ENCODE measurements around the gene GLI2. TPM values are rescaled to one million over a fixed set of nuclear protein-coding genes. Genes with fewer than 3 reads are reported as not detected.

The GLI2 gene
- total and polyA plus RNA-seq, 2 of the 13 experiments (the other 11 are each of a cell fraction or from before 2014, with no cell fraction given), result not detected

GRCh38 chr2:120702061-120702460 lies 33.6 kb upstream of the GLI2 start:
- Histone ChIP-seq H3K79me2 (ENCODE audit: insufficient read depth, low read length) (no peaks in the 10 kb centered on the region), H3K27ac (ENCODE audit: extremely low read length, insufficient read depth, low read length) (no peak overlapping the region), H3K4me2 (ENCODE audit: low read depth, low read length) (no peak overlapping the region), H2AFZ (ENCODE audit: low read length) (no peak overlapping the region), H3K36me3 (replicated peaks in 1 of 2; ENCODE audit: control insufficient read depth in 1 of 2, insufficient read depth in 2 of 2, low read length in 2 of 2) (no peaks in the 10 kb centered on the region), H3K27me3 (ENCODE audit: control insufficient read depth in 1 of 2, insufficient read depth in 2 of 2, low read length in 2 of 2) (peaks cover 9 to 84% of the 10 kb centered on the region in 2 experiments), H4K20me1 (ENCODE audit: insufficient read depth, low read length) (no peaks in the 10 kb centered on the region; the same call in 1 of the 2 replicates), H3K4me3 (replicated peaks in 1 of 3; ENCODE audit: insufficient read depth in 1 of 3, low read depth in 2 of 3, low read length in 3 of 3) (no peak overlapping the region), H3K9ac (ENCODE audit: insufficient read depth, low read depth, low read length) (no peak overlapping the region), H3K9me3 (ENCODE audit: low read length) (no peaks in the 10 kb centered on the region), H3K4me1 (ENCODE audit: insufficient read depth, low read length) (no peaks in the 10 kb centered on the region)
- FAIRE-seq, result no peak
- 19% methylated on average over 7 of the region's 7 CpGs for WGBS (ENCODE audit: low lambda C conversion rate)
- ChIA-PET POLR2A (no interaction called here), CTCF (ENCODE audit: low intra/inter-chr PET ratio, low total read pairs) (no interaction called here)
- intact Hi-C loops (cut with micrococcal nuclease; ENCODE audit: unreplicated experiment), result no loop called here
- DNase-seq (ENCODE audit: low spot score), result no peak
- no TSS peak for BruUV-seq (replicated peaks)
- no peak for ATAC-seq
- in situ Hi-C loops (cut with HindIII; ENCODE audit: extremely low pct_ligation_motif_present, low pct_unique_long_range_greater_than_20kb), result no loop called here
- TF ChIP-seq ZNF629 (CRISPR knock-in tag; conservative IDR thresholded peaks at IDR 0.05), result no peak

- FAIRE-seq (no peak), ATAC-seq (no peak), DNase-seq (ENCODE audit: low spot score) (no peak)
- no peak overlapping the region for H2AFZ ChIP-seq (ENCODE audit: low read length)
- no peaks in the 10 kb centered on the region for H3K79me2 ChIP-seq (ENCODE audit: insufficient read depth, low read length)
- no TSS peak for BruUV-seq (replicated peaks)
- H3K27me3 ChIP-seq (ENCODE audit: control insufficient read depth in 1 of 2, insufficient read depth in 2 of 2, low read length in 2 of 2), result peaks cover 9 to 82% of the 10 kb centered on the region in 2 experiments
- WGBS (ENCODE audit: low lambda C conversion rate), result 10% methylated on average over 8 of the region's 13 CpGs
- intact Hi-C loops (cut with micrococcal nuclease; ENCODE audit: unreplicated experiment) (no loop called here), in situ Hi-C loops (cut with HindIII; ENCODE audit: extremely low pct_ligation_motif_present, low pct_unique_long_range_greater_than_20kb) (no loop called here)
- H3K4me1 ChIP-seq (ENCODE audit: insufficient read depth, low read length), result no peaks in the 10 kb centered on the region
- no peak overlapping the region for H3K4me2 ChIP-seq (ENCODE audit: low read depth, low read length)
- H3K27ac ChIP-seq (ENCODE audit: extremely low read length, insufficient read depth, low read length), result no peak overlapping the region
- H3K9me3 ChIP-seq (ENCODE audit: low read length), result no peaks in the 10 kb centered on the region
- ChIA-PET POLR2A (no interaction called here), CTCF (ENCODE audit: low intra/inter-chr PET ratio, low total read pairs) (no interaction called here)
- no peak overlapping the region for H3K4me3 ChIP-seq (replicated peaks in 1 of 3; ENCODE audit: insufficient read depth in 1 of 3, low read depth in 2 of 3, low read length in 3 of 3)
- H3K36me3 ChIP-seq (replicated peaks in 1 of 2; ENCODE audit: control insufficient read depth in 1 of 2, insufficient read depth in 2 of 2, low read length in 2 of 2), result no peaks in the 10 kb centered on the region
- H4K20me1 ChIP-seq (ENCODE audit: insufficient read depth, low read length), result no peaks in the 10 kb centered on the region; the same call in 1 of the 2 replicates
- no peak overlapping the region for H3K9ac ChIP-seq (ENCODE audit: insufficient read depth, low read depth, low read length)
- no peak for TF ChIP-seq TOE1 (CRISPR knock-in tag; IDR thresholded peaks at IDR 0.05)
- no peak for TF ChIP-seq MAFF (IDR thresholded peaks at IDR 0.05; ENCODE audit: low read depth, low read length)
- no peak for TF ChIP-seq U2AF2 (IDR thresholded peaks at IDR 0.05; ENCODE audit: low read depth, low read length)
- TF ChIP-seq ZBTB8A (CRISPR knock-in tag; IDR thresholded peaks at IDR 0.05; ENCODE audit: borderline replicate concordance, low read depth), result no peak
- TF ChIP-seq CC2D1A (CRISPR knock-in tag; IDR thresholded peaks at IDR 0.05), result no peak
- TF ChIP-seq E2F1 (CRISPR knock-in tag; IDR thresholded peaks at IDR 0.05), result no peak
These were observed 32.9 kb upstream of the GLI2 start for GRCh38 chr2:120702801-120703200.
